DMS153 treated with DMSO at 0.1 percent for 48 hours (cell line): ENCODE results near the gene MYOF.
"Not testable (repeated sequence)": the region's sequence is repeated elsewhere in the genome, so short reads cannot be mapped to it uniquely, and the experiment has no call there.

Experiments used
- DNase-seq: peaks from one replicate; lab custom pipeline; 2025; ENCODE audit not compliant: unreplicated experiment; lab: John Stamatoyannopoulos, UW

The MYOF gene

DNA sequence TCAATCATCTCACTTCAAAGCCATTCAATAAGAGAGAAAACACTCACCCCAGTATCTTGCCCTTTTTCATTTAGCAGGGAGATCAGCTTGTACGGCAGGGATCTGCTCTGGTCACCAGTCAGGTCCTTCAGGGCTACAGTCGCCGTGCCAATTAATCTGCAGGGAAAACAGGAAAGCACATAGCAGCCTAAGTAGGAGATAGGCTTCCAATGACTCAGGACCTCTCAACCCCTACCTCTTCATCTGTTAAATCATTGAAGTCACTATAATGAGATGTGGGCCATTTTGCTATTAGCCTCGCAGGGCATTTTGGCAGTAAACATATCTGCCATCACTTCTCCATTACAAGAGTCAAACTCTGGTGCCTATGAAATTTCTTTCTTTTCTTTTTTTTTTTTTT lies 50.8 kb downstream of the MYOF start:
- DNase-seq, result no peak

DNA sequence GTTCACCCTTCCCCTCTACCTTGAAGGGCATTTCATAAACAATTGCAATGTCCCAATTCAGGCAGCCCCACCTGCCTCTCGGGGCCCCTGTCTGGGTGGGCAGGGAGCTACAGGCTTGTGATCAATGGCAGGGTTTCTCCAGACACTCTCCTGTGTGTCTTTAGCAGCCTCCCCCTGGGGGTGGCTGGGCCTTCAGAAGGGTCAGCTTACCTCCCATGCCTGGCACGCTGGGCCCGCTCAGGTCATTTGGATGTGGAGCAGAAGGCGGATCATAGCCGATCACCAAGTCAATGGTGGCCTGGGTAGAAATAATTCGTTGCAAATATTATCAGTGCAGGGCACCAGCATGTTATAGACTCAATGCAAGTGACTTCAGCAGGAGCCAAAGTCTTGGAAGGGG lies 56.3 kb downstream of the MYOF start:
- DNase-seq, result no peak

DNA sequence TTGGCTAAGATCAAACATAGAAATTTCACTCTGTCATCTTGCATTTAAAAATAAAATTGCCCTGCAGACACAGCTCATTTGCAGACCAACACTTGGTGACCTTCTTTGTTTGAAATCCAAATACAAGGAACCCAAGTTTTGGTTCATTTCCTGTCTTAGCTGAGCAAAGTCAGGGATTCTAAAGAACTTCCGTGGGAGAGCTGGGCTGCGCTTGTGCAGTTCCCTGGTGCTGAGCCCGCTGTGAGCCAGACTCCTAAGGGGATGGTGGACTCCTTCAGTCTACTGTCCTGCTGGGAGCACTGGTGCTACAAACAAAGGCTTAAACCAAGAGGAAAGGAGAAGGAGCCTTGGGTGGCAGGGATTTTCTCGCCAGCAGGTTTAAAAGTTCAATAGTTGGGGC lies 60.0 kb downstream of the MYOF start:
- no peak for DNase-seq

DNA sequence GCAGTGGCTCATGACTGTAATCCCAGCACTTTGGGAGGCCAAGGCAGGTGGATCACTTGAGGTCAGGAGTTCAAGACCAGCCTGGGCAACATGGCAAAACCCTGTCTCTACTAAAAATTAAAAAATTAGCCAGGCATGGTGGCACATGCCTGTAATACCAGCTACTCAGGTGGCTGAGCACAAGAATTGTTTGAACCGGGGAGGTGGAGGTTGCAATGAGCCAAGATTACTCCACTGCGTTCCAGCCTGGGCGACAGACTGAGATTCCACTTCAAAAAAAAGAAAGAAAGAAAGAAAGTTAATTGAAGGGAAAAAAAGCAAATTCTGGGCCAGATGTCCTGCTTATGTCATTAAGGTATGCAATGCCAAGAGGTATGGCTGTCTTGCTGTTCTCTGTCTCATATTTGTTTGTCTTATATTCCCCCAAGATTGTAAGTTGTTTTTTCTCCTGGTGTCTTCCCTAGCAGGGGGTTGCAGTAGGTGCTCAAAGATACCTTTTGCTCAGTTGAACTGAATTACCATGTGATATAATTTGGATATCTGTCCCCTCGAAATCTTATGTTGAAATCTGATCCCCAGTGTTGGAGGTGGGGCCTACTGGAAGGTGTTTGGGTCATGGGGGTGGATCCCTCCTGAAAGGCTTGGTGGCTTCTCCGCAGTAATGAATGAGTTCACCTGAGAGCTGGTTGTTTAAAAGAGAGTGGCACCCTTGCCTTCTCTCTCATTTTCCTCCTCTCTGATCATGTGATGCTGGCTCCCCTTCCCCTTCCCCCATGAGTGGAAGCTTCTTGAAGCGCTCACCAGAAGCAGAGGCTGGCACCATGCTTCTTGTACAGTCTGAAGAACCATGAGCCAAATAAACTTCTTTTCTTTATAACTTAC lies 60.9 kb downstream of the MYOF start:
- no peak for DNase-seq

DNA sequence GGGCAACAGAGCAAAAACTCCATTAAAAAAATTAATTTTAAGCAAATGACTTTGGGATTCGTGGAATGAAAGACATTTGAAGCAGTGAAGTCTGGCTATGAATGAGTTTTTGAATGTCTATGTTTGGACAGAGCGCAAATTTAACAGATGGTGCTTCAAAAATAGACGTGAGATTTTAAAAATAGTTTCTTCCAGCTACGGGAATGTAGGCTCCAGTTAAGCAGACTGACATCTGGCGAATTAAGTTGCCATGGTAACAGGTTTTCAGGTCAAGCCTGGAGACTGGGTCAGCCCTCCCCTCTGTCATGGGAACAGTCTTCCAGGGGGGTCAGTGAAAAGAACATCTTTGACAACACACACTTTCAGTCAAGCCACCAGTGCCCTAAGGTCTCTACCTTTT lies 62.0 kb downstream of the MYOF start:
- DNase-seq, result no peak

DNA sequence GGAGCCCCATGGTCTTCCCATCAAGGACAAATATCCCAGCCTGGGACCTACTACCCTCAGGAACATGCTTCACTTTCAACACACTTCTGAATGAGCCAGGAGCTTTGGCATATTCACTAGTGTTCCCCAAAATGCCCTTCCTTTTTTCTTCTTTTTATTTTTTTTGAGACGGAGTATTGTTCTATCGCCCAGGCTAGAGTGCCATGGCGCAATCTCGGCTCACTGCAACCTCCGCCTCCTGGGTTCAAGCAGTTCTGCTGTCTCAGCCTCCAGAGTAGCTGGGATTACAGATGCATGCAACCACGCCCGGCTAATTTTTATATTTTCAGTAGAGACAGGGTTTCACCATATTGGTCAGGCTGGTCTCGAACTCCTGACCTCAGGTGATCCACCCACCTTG lies 63.1 kb downstream of the MYOF start:
- DNase-seq, result not testable (repeated sequence)

DNA sequence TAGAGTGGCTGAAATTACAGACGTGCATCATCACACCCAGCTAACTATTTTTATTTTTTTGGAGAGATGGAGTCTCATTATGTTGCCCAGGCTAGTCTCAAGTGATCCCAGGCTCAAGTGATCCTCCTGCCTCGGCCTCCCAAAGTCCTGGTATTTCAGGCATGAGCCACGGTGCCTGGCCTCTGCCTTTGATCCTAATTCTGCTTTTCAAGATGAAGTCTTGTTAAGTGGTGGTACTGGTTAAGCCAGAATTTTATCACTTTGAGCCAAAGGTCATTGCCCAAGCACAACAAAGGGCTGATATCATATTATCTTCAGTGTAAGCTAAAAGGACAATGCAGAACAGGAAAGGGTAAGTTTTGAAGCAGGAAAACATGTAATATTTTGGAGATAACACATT lies 64.2 kb downstream of the MYOF start:
- DNase-seq, result no peak

DNA sequence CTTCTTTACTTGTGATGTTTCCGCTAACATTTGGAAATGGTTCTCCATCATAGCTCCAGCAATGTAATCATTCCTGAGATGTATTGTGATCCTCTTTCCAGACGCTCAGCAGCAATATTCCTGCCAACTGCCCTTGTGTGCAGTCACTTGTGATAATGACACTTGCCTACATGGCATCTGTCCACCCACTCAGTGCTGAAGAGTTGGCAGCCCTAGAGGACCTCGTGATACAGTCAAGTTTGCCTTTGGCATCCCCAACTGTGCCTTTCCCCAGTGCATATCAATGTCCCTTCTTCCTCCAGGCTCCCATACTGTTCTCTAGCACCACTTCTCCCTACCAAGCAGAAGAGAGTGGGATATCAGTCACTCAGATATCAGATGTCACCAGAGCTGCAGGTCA lies 64.9 kb downstream of the MYOF start:
- DNase-seq, result no peak

DNA sequence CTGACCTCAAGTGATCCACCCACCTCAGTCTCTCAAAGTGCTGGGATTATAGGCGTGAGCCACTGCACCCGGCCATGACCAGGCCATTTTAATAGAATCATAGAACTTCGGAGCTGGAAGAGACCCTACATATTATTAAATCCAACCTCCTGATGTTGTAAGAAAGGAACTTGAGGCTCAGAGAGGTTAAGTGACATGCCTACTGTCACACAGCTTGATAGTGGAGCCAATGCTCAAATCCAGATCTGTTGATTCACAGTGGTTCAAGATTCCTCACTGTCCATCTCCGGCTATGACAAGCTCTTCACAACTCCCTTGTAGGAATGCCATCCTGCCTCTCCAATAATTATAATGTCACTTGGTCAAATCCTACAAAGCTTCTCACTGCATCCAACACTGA lies 65.3 kb downstream of the MYOF start:
- DNase-seq, result no peak

DNA sequence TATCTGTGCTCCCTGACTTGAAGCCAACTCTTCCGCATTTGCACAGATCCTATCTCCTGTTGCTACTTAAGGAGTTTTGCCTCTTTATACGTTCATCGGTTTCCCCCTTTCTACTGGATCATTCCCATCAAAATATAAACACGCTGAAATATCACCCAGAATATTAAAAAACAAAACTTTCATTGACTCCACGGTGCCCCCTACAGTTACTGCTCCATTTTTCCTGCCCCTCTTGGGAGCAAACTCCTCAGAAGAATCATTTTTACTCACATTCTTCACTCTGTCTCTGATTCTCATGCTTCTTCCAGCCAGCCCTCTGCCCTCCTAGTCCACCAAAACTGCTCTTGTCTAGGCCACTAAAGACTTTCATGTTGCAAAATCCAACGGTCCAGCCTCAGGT lies 66.4 kb downstream of the MYOF start:
- DNase-seq, result no peak

DNA sequence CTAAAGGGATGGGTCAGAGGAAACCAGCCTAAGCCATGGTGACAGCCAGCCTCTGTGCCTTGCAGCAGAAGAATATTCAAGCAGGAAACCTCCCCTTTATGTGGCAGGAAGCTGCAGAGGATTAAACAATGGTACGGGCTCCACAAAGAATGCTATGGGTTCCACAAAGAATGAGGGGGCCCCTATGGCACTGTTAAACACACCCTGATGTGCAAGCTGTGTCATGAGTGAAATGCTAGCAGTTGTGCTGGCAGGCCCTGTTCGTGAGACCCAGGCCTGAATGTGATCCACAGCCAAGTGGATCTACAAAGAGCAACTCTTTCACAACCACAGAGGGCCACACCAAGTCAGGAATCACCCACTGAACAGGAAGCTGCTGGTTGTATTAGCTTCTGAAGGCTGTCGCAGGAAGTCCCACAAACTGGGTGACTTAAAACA lies 68.9 kb downstream of the MYOF start:
- no peak for DNase-seq

DNA sequence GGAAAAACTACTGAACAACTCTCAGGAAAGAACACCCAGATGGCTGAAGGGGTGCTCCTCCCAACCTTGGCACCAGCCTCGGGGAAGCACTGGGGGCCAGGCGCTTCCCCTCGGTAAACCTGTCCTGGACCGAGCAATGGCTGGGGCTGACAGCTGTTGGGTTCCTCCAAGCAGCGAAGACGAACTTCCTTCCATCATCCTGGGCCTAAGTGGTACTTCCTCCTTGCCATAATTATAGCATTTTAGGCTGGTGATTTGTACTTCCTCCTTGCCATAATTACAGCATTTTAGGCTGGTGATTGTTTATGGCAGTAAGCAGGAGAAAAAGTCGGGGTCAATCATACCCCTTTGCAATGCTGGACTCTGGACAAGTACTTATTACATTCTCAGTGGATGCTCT lies 69.3 kb downstream of the MYOF start:
- DNase-seq, result no peak

DNA sequence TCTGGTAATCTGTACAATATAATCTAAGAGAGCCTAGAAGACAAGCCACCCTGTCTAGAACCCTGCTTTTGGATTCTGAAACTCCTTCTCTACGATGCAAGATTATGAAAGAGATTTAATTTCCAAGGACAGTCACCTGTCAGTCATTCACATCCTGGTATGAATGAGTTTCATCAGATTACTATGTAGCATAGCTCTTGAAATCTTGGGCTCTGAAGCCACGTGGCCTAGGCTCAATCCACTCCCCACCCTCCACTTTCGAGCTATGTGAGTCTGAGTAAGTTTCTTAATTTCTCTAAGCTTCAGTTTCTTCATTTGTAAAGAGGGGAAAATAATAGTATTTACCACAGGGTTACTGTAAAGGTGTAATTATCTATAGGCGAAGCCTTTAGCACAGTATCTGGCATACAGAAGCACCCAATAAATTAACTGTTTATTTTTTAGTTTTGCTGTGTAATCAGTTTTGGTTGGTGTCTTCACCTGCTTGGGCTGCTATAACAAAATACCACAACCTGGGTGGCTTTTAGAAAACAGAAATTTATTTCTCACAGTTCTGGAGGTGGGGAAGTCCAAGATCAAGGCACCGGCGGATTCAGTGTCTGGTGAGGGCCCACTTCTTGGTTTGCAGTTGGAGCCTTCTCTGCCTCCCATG lies 71.3 kb downstream of the MYOF start:
- DNase-seq, result no peak

DNA sequence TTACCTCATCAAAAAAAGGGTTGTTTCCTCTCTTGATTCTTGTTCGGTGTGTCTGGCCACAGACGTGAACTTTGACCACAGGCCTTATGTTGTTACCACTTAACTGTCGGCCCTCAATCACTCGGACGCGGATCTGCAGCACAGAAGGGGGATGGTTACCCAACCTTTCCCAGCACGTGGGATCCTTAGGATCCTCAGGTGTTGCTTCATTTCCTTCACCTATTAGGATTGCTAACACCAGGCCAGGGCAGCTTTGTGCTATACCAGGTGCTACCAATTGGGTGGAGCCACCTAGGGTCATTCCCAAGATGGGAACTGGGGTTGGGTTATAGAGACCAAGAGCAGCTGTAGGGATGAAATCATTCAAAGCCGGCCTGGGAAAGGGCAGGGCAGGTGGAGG lies 73.4 kb downstream of the MYOF start:
- no peak for DNase-seq

DNA sequence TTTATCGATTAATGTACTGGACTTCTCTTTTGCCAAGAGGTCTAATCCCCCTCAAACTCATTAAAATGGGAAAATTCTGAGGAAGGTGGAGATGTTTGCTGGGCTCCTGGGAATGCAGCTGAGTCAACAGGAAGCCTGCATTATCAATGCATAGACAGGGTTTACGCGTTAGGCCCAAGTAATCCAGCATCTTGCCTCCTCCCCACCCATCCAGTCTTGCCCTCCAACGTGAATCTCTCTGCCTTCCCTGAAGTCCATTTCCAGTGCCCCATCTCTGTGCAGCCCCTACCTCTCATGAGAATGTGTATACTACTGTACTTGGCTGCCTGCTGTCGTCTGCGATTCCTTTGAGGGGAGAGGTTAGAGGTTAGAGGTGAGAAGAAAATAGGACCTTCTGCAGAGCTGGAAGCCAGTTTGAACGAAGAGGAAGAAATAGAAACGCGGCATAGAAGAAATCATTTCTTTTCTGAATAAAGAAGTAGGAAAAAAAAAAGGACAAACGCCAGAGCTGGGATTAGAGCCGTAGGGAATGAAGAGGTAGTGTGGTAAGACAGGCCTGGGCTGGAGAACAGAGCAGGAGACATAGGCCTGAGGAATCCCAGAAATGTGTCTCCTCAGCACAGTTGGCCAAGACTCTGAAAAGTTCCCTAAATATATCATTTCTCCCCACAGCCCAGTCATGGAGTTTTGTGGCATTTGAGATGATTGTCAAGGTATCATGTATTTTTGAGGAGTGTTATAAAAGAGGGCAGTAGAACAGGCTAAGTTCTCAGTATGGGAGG lies 75.6 kb downstream of the MYOF start:
- DNase-seq, result no peak

DNA sequence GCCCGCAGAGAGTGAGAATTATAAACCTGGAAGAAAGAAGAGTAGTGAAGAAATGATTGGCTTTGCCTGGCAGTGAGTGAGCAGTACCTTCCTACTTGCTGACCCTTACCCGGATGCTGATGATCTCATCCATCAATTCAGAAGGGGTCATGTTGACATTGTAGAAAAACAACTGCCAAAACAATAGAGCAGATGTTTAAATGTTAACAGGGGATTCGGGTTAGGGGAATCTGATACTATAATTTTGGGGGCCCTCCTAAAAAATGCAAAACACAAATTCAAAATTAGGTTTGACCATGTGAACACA lies 78.1 kb downstream of the MYOF start:
- no peak for DNase-seq

DNA sequence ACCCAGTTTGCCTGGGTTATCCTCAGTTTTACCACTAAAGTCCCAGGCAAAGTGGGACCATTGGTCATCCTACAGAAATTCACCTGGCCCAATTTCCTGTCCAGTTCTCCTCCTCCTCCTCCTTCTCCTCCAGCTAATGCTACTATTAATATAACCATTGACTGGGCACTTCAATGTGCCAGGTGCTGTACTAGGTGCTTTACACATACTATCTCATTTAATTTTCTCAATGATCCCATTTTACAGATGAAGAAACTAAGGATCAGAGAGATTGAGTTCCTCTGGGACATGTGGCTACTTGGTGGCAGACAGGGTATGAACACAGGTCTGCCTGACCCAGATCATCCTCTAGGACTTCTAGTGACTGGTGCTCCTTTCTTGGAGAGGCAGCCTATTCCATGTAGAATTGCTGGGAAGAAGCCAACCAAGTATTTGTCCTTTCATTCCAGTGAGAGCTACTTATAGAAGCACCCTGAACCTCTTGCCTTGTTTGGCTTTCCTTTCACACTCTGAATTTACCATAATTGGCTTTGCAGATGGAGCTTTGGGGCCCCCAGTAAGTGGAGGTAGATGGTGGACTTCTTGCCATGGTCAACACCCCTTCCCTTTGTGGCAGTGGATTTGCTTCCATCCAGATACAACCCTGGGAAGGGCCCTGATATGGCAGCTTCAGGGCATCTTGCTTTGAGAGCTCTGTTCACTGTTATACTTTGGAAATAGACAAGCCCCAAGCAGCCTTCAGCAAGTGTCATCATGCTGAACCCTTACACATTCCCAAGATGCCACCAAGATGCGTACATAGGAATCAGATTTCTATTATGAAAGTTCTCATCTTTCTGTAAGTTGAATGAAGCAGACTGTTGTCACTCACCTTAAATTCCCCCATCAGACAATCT lies 78.7 kb downstream of the MYOF start:
- DNase-seq, result no peak

DNA sequence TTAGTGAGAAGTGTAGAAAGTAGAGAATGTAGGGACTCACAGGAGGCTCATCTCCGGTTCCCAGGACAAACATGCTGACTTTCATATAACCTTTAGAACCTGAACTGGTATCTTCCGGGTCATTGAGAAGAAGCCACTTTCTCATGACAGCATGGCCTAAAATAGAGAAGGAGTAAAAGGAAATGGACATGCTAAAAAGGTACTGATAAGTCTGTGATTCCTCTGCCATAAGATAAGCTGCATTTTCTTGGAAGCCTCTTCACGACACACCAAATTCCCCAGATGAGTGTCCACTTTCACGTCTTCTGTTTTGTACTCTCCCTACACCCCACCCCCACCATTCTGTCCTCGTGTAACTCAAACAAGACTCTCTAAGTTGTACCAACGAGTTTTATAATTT lies 79.9 kb downstream of the MYOF start:
- DNase-seq, result no peak

DNA sequence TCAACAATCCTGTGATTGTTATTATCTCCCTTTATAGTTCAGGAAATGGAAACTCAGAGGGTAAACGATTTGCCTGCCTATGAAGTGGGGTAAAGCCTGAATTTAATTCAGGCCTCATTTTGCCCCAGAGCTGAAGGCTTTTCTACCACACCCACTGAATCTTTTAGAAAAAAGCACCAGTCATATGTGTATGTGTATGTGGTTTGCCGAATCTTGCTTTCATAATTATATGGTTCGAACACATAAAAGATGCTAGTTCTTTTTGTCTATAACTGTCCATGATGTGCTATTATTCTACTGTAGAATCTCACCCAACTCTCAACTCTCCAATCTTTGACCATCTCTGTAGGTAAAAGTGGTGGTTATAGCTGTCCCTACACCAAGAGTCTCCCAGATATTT lies 83.6 kb downstream of the MYOF start:
- DNase-seq, result no peak

DNA sequence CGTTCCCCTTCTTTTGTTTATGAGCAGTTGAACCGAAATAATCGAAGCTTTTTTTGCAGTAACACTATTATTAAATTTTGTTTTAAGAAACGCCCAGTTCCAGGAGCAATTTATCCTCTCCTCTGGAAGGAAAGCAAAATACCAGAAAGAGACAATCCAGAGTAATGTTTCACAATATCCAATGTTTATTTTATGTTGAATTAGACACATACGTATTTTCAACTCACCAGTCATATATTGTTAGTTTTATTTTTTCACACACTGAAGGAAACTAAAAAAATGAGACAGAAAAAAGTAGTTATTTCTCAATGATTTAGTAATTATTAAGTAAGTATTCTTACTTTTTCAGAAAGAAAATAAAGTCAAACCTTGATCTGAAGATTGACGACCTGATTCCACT lies 85.1 kb downstream of the MYOF start:
- DNase-seq, result no peak

DNA sequence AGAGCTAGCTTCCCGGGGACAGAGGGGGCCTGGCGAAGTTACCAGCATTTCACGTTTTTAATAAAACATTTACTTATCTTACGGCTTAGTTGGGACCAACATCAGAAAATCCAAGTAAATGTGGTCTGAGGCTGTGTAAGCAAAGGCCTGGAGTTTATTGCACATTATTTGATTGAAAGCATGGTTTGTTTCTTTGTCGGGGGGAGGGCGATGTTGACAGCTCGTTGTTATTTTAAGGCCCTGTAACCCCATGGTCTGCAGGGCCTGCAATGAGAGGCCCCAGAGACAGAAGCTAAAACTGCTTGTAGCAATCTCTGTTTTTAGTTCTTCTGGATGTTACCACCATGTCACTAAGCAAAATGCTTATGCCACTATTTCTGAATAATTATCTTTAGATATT lies 88.9 kb downstream of the MYOF start:
- DNase-seq, result no peak
